Measurements from ENCODE around the gene THSD4. TPM values are rescaled to one million over a fixed set of nuclear protein-coding genes. Genes with fewer than 3 reads are reported as not detected.

THSD4 gene
- total RNA-seq, 2 experiments from 2014 or later: not detected

- DNase-seq: no peak
- Mint-ChIP-seq H3K27me3 (no peaks in the 10 kb centered on the region), H3K36me3 (no peaks in the 10 kb centered on the region), H3K9me3 (ENCODE audit: low read depth) (no peaks in the 10 kb centered on the region), H3K4me3 (no peak overlapping the region), H3K27ac (no peak overlapping the region), H3K4me1 (no peaks in the 10 kb centered on the region)
- no peak for ATAC-seq
- CTCF ChIA-PET: no interaction called here
Measured at GRCh38 chr15:71476823-71477222, 361.6 kb downstream of the THSD4 start.

- no peak for ATAC-seq
- CTCF ChIA-PET: no interaction called here
- Mint-ChIP-seq H3K36me3 (no peaks in the 10 kb centered on the region), H3K9me3 (ENCODE audit: low read depth) (no peaks in the 10 kb centered on the region), H3K4me1 (no peaks in the 10 kb centered on the region), H3K4me3 (no peak overlapping the region), H3K27ac (no peak overlapping the region), H3K27me3 (peaks cover 2% of the 10 kb centered on the region)
- DNase-seq: no peak
Measured at GRCh38 chr15:71480556-71480955, 365.3 kb downstream of the THSD4 start.

- DNase-seq (no peak), ATAC-seq (no peak)
- Mint-ChIP-seq H3K4me1 (no peaks in the 10 kb centered on the region), H3K36me3 (no peaks in the 10 kb centered on the region), H3K27ac (no peak overlapping the region), H3K4me3 (no peak overlapping the region), H3K27me3 (peaks cover 10% of the 10 kb centered on the region), H3K9me3 (ENCODE audit: low read depth) (no peaks in the 10 kb centered on the region)
- CTCF ChIA-PET: no interaction called here
Measured at GRCh38 chr15:71484080-71484479, 368.8 kb downstream of the THSD4 start.

- CTCF ChIA-PET: no interaction called here
- no peaks in the 10 kb centered on the region for H3K9me3 Mint-ChIP-seq (ENCODE audit: low read depth)
- H3K27me3 Mint-ChIP-seq: peaks cover 10% of the 10 kb centered on the region
- no peak overlapping the region for H3K4me3 Mint-ChIP-seq
- no peaks in the 10 kb centered on the region for H3K4me1 Mint-ChIP-seq
- ATAC-seq (no peak), DNase-seq (no peak)
- H3K27ac Mint-ChIP-seq: no peak overlapping the region
- H3K36me3 Mint-ChIP-seq: no peaks in the 10 kb centered on the region
Measured at GRCh38 chr15:71485094-71485693, 369.9 kb downstream of the THSD4 start.

- ATAC-seq (no peak), DNase-seq (no peak)
- no peaks in the 10 kb centered on the region for H3K9me3 Mint-ChIP-seq (ENCODE audit: low read depth)
- H3K27ac Mint-ChIP-seq: no peak overlapping the region
- H3K4me3 Mint-ChIP-seq: no peak overlapping the region
- H3K27me3 Mint-ChIP-seq: peaks cover 7% of the 10 kb centered on the region
- no peaks in the 10 kb centered on the region for H3K36me3 Mint-ChIP-seq
- CTCF ChIA-PET: no interaction called here
- H3K4me1 Mint-ChIP-seq: no peaks in the 10 kb centered on the region
Measured at GRCh38 chr15:71489570-71489969, 374.3 kb downstream of the THSD4 start.

- no peaks in the 10 kb centered on the region for H3K4me1 Mint-ChIP-seq
- DNase-seq (no peak), ATAC-seq (no peak)
- CTCF ChIA-PET: no interaction called here
- no peak overlapping the region for H3K27ac Mint-ChIP-seq
- H3K27me3 Mint-ChIP-seq: peaks cover 13% of the 10 kb centered on the region
- H3K36me3 Mint-ChIP-seq: no peaks in the 10 kb centered on the region
- no peak overlapping the region for H3K4me3 Mint-ChIP-seq
- no peaks in the 10 kb centered on the region for H3K9me3 Mint-ChIP-seq (ENCODE audit: low read depth)
Measured at GRCh38 chr15:71493526-71493925, 378.3 kb downstream of the THSD4 start.

GRCh38 chr15:71494563-71495397 lies 379.5 kb downstream of the THSD4 start:
- Mint-ChIP-seq H3K4me1 (no peaks in the 10 kb centered on the region), H3K9me3 (ENCODE audit: low read depth) (no peaks in the 10 kb centered on the region), H3K27ac (no peak overlapping the region), H3K36me3 (no peaks in the 10 kb centered on the region), H3K27me3 (peaks cover 9% of the 10 kb centered on the region), H3K4me3 (no peak overlapping the region)
- ATAC-seq (no peak), DNase-seq (no peak)
- CTCF ChIA-PET: no interaction called here

- H3K4me1 Mint-ChIP-seq: no peaks in the 10 kb centered on the region
- H3K27me3 Mint-ChIP-seq: peaks cover 9% of the 10 kb centered on the region
- H3K9me3 Mint-ChIP-seq (ENCODE audit: low read depth): no peaks in the 10 kb centered on the region
- CTCF ChIA-PET: no interaction called here
- no peaks in the 10 kb centered on the region for H3K36me3 Mint-ChIP-seq
- H3K27ac Mint-ChIP-seq: no peak overlapping the region
- no peak for ATAC-seq
- DNase-seq: no peak
- H3K4me3 Mint-ChIP-seq: no peak overlapping the region
Measured at GRCh38 chr15:71495398-71495780, 380.1 kb downstream of the THSD4 start.

GRCh38 chr15:71496336-71496955 lies 381.2 kb downstream of the THSD4 start:
- no peak overlapping the region for H3K27ac Mint-ChIP-seq
- H3K36me3 Mint-ChIP-seq: no peaks in the 10 kb centered on the region
- H3K4me3 Mint-ChIP-seq: no peak overlapping the region
- no peak for ATAC-seq
- CTCF ChIA-PET: no interaction called here
- H3K27me3 Mint-ChIP-seq: peaks cover 9% of the 10 kb centered on the region
- no peaks in the 10 kb centered on the region for H3K4me1 Mint-ChIP-seq
- no peaks in the 10 kb centered on the region for H3K9me3 Mint-ChIP-seq (ENCODE audit: low read depth)
- DNase-seq: no peak

- ATAC-seq: no peak
- H3K9me3 Mint-ChIP-seq (ENCODE audit: low read depth): no peaks in the 10 kb centered on the region
- CTCF ChIA-PET: no interaction called here
Measured at GRCh38 chr15:71501344-71502076, 386.2 kb downstream of the THSD4 start.

GRCh38 chr15:71502077-71502432 lies 386.8 kb downstream of the THSD4 start:
- no peaks in the 10 kb centered on the region for H3K9me3 Mint-ChIP-seq (ENCODE audit: low read depth)
- CTCF ChIA-PET: no interaction called here
- H3K4me3 Mint-ChIP-seq: no peak overlapping the region
- H3K27me3 Mint-ChIP-seq: peaks cover 18% of the 10 kb centered on the region
- no peaks in the 10 kb centered on the region for H3K36me3 Mint-ChIP-seq
- H3K4me1 Mint-ChIP-seq: no peaks in the 10 kb centered on the region
- ATAC-seq: no peak
- DNase-seq: no peak
- H3K27ac Mint-ChIP-seq: no peak overlapping the region

More at GRCh38 chr15:71501344-71502076, 386.2 kb downstream of the THSD4 start:
- Mint-ChIP-seq H3K36me3 (no peaks in the 10 kb centered on the region), H3K27ac (no peak overlapping the region), H3K4me1 (no peaks in the 10 kb centered on the region), H3K4me3 (no peak overlapping the region), H3K27me3 (peaks cover 18% of the 10 kb centered on the region)
- no peak for DNase-seq

GRCh38 chr15:71505962-71506361 lies 390.7 kb downstream of the THSD4 start:
- Mint-ChIP-seq H3K27me3 (peaks cover 18% of the 10 kb centered on the region), H3K36me3 (no peaks in the 10 kb centered on the region), H3K4me3 (no peak overlapping the region), H3K27ac (no peak overlapping the region), H3K9me3 (ENCODE audit: low read depth) (no peaks in the 10 kb centered on the region), H3K4me1 (no peaks in the 10 kb centered on the region)
- CTCF ChIA-PET: no interaction called here
- no peak for DNase-seq
- no peak for ATAC-seq

GRCh38 chr15:71506946-71507345 lies 391.7 kb downstream of the THSD4 start:
- CTCF ChIA-PET: no interaction called here
- no peak for ATAC-seq
- H3K36me3 Mint-ChIP-seq: no peaks in the 10 kb centered on the region
- no peaks in the 10 kb centered on the region for H3K4me1 Mint-ChIP-seq
- peaks cover 15% of the 10 kb centered on the region for H3K27me3 Mint-ChIP-seq
- DNase-seq: no peak
- H3K4me3 Mint-ChIP-seq: no peak overlapping the region
- H3K27ac Mint-ChIP-seq: no peak overlapping the region
- no peaks in the 10 kb centered on the region for H3K9me3 Mint-ChIP-seq (ENCODE audit: low read depth)

Data from activated CD8-positive, alpha-beta memory T cell treated with anti-CD3 and anti-CD28 coated beads, Interleukin-2, amount 10 ng/mL, durations not matched to agents 7 days and 5 days (primary cell).